ENCODE data around the gene PIEZO1. TPM values are rescaled to one million over a fixed set of nuclear protein-coding genes. Genes with fewer than 3 reads are reported as not detected.
A peak's percentile ranks its signal among the peaks of the same experiment; 100 is the strongest.
"Not testable (repeated sequence)": the region's sequence is repeated elsewhere in the genome, so short reads cannot be mapped to it uniquely, and the experiment has no call there.

PIEZO1 gene
- polyA plus RNA-seq, 1 donor = 92.9 TPM

DNA sequence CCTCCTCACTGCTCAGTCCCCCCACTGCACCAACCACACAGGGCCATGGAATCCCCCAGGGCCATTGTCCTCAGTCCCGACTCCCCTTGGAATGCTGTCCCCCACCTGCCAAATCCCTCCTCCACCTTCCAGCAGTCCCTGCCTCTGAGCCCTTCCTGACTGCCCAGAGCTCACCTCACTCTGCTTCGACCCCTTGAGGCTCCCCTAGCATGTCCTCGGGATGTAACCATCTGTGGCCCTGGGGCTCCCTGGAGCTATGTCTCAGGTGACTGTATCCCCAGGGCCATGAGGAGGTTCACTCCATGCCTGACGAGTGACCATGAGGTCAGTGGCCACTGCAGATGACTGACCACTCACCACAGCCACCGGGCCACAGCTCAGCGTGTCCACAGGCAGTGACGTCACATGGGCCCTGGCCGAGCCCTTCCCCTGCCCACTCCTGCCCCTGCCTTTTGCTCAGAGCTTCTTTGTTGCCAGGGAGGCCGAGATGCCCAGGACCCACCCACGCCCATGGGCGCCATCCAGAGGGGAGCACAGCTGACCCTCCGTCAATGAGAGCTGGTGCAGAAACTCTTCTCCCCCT lies 7.7 kb upstream of the PIEZO1 start:
- H3K27me3 ChIP-seq (ENCODE audit: control insufficient read depth, insufficient read depth, low read length) = no peaks in the 10 kb centered on the region
- no peak overlapping the region for H3K27ac ChIP-seq (ENCODE audit: low read length)
- WGBS (ENCODE audit: insufficient coverage, low lambda C conversion rate) = no CpG with 5 or more reads among the region's 12 CpGs
- no peaks in the 10 kb centered on the region for H3K9me3 ChIP-seq (ENCODE audit: control insufficient read depth, low read depth, low read length)
- DNase-seq = no peak
- no peak overlapping the region for H3K4me3 ChIP-seq (ENCODE audit: low read length)
- no peaks in the 10 kb centered on the region for H3K36me3 ChIP-seq (ENCODE audit: control insufficient read depth, insufficient read depth, low read length)
- peaks cover 14% of the 10 kb centered on the region for H3K4me1 ChIP-seq (ENCODE audit: control insufficient read depth, insufficient read depth, low read length)

DNA sequence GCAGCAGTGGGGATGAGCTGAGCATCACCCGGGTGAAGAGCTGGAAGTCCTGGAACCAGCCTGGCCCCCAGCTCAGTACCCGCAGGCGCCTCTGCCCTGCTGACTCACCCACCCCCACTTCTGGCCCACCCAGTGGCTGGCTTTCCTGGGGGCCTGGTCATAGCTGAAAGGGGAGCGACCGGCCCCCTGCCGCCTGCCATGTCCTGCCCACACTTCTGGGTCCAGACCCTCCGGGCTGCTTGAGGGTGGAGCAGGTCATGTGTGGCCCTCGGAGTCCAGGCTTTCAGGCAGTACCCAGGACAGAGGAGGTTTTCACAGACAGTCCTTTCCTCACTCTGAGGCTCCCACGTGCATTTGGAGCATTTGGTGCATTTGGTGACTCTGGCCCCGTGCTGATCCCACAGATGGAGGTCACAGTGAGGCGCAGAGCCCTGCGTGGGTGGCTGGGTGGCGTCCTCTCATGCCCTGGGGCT lies 7.1 kb upstream of the PIEZO1 start:
- Histone ChIP-seq H3K9me3 (ENCODE audit: control insufficient read depth, low read depth, low read length) (no peaks in the 10 kb centered on the region), H3K4me3 (ENCODE audit: low read length) (no peak overlapping the region), H3K27me3 (ENCODE audit: control insufficient read depth, insufficient read depth, low read length) (no peaks in the 10 kb centered on the region), H3K36me3 (ENCODE audit: control insufficient read depth, insufficient read depth, low read length) (no peaks in the 10 kb centered on the region), H3K27ac (ENCODE audit: low read length) (no peak overlapping the region), H3K4me1 (ENCODE audit: control insufficient read depth, insufficient read depth, low read length) (peaks cover 18% of the 10 kb centered on the region)
- DNase-seq = no peak
- WGBS (ENCODE audit: insufficient coverage, low lambda C conversion rate) = no CpG with 5 or more reads among the region's 13 CpGs

- no peak overlapping the region for H3K27ac ChIP-seq (ENCODE audit: low read length)
- no CpG with 5 or more reads among the region's 24 CpGs for WGBS (ENCODE audit: insufficient coverage, low lambda C conversion rate)
- no peak for DNase-seq
These were observed 5.5 kb upstream of the PIEZO1 start for GRCh38 chr16:88790312-88791211.

DNA sequence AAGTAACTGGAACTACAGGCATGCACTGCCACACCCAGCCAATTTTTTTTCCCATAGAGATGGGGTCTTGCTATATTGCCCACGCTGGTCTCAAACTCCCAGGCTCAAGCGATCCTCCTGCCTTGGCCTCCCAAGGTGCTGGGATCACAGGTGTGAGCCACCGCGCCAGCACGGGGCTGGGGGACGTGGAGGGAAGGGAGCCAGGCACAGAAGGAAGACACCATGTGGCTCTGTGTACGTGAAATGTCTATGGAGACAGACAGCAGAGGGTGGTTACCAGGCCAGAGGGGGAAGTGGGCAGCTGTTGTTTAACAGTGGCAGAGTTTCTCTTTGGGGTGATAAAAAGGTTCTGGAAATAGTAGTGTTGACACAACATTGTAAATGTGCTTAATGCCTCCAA lies 4.6 kb upstream of the PIEZO1 start:
- no peaks in the 10 kb centered on the region for H3K36me3 ChIP-seq (ENCODE audit: control insufficient read depth, insufficient read depth, low read length)
- WGBS (ENCODE audit: insufficient coverage, low lambda C conversion rate) = 80% methylated on average over 1 of the region's 7 CpGs
- H3K4me1 ChIP-seq (ENCODE audit: control insufficient read depth, insufficient read depth, low read length) = peaks cover 18% of the 10 kb centered on the region
- H3K27me3 ChIP-seq (ENCODE audit: control insufficient read depth, insufficient read depth, low read length) = no peaks in the 10 kb centered on the region
- no peak overlapping the region for H3K4me3 ChIP-seq (ENCODE audit: low read length)
- no peak overlapping the region for H3K27ac ChIP-seq (ENCODE audit: low read length)
- H3K9me3 ChIP-seq (ENCODE audit: control insufficient read depth, low read depth, low read length) = no peaks in the 10 kb centered on the region
- no peak for DNase-seq

More at GRCh38 chr16:88790312-88791211, 5.5 kb upstream of the PIEZO1 start:
- no peaks in the 10 kb centered on the region for H3K27me3 ChIP-seq (ENCODE audit: control insufficient read depth, insufficient read depth, low read length)
- H3K36me3 ChIP-seq (ENCODE audit: control insufficient read depth, insufficient read depth, low read length) = no peaks in the 10 kb centered on the region
- no peaks in the 10 kb centered on the region for H3K9me3 ChIP-seq (ENCODE audit: control insufficient read depth, low read depth, low read length)
- H3K4me1 ChIP-seq (ENCODE audit: control insufficient read depth, insufficient read depth, low read length) = peaks cover 18% of the 10 kb centered on the region
- no peak overlapping the region for H3K4me3 ChIP-seq (ENCODE audit: low read length)

DNA sequence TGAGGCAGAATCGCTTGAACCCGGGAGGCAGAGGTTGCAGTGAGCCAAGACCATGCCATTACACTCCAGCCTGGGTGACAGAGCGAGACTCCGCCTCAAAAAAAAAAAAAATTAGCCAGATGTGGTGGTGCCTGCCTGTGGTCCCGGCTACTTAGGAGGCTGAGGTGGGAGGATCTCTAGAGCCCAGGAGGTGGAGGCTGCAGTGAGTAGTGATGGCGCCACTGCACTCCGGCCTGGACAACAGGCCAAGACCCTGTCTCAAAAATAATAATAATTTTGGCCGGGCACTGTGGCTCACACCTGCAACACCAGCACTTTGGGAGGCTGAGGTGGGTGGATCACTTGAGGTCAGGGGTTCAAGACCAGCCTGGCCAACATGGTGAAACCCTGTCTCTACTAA lies 3.7 kb upstream of the PIEZO1 start:
- H3K27me3 ChIP-seq (ENCODE audit: control insufficient read depth, insufficient read depth, low read length); H3K27ac ChIP-seq (ENCODE audit: low read length): not testable (repeated sequence)
- no CpG with 5 or more reads among the region's 8 CpGs for WGBS (ENCODE audit: insufficient coverage, low lambda C conversion rate)

DNA sequence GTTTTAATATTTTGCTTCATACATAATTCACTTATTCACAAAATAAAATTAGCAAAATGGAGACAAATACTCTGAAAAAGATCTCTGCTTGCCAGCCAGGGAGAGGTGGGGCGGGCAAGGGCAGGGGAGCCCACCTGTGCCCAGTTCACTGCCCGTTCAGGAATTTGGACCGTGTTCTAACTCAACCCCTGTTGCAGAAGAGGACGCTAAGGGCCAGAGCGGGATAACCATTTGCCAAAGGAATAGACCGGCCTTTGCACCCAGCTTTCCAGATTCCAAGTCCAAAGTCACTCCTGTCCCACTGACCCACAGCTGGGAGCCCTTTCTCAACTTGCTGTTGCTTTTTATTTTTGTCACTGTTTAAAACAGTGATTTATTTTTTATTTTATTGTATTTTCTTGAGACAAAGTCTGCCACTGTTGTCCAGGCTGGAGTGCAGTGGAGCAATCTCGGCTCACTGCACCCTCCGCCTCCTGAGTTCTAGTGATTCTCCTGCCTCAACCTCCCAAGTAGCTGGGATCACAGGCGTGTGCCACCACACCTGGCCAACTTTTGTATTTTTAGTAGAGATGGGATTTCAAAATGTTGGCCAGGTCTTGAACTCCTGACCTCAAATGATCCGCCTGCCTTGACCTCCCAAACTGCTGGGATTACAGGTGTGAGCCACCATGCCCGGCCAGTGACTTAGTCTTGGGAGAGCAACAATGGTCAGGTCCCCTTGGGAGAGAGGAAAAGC lies 2.7 kb upstream of the PIEZO1 start:
- WGBS (ENCODE audit: insufficient coverage, low lambda C conversion rate) = no CpG with 5 or more reads among the region's 11 CpGs

More for the DNA sequence above, 3.7 kb upstream of the PIEZO1 start:
- peaks cover 17% of the 10 kb centered on the region for H3K4me1 ChIP-seq (ENCODE audit: control insufficient read depth, insufficient read depth, low read length)
- not testable (repeated sequence) for H3K9me3 ChIP-seq (ENCODE audit: control insufficient read depth, low read depth, low read length); DNase-seq; H3K36me3 ChIP-seq (ENCODE audit: control insufficient read depth, insufficient read depth, low read length); H3K4me3 ChIP-seq (ENCODE audit: low read length)

GRCh38 chr16:88784856-88785105 lies 239 bp downstream of the PIEZO1 start:
- H3K36me3 ChIP-seq (ENCODE audit: control insufficient read depth, insufficient read depth, low read length) = no peaks in the 10 kb centered on the region
- H3K27ac ChIP-seq (ENCODE audit: low read length) = no peak overlapping the region
- no peak overlapping the region for H3K4me3 ChIP-seq (ENCODE audit: low read length)
- no peaks in the 10 kb centered on the region for H3K9me3 ChIP-seq (ENCODE audit: control insufficient read depth, low read depth, low read length)
- H3K27me3 ChIP-seq (ENCODE audit: control insufficient read depth, insufficient read depth, low read length) = no peaks in the 10 kb centered on the region
- peaks cover 44% of the 10 kb centered on the region for H3K4me1 ChIP-seq (ENCODE audit: control insufficient read depth, insufficient read depth, low read length)
- no peak for DNase-seq
- no CpG with 5 or more reads among the region's 32 CpGs for WGBS (ENCODE audit: insufficient coverage, low lambda C conversion rate)

More for the DNA sequence above, 2.7 kb upstream of the PIEZO1 start:
- DNase-seq = peak in 1 of 2 donors; percentile 63
- H3K36me3 ChIP-seq (ENCODE audit: control insufficient read depth, insufficient read depth, low read length) = no peaks in the 10 kb centered on the region
- no peak overlapping the region for H3K27ac ChIP-seq (ENCODE audit: low read length)
- no peak overlapping the region for H3K4me3 ChIP-seq (ENCODE audit: low read length)
- H3K4me1 ChIP-seq (ENCODE audit: control insufficient read depth, insufficient read depth, low read length) = peaks cover 17% of the 10 kb centered on the region
- H3K9me3 ChIP-seq (ENCODE audit: control insufficient read depth, low read depth, low read length) = no peaks in the 10 kb centered on the region
- no peaks in the 10 kb centered on the region for H3K27me3 ChIP-seq (ENCODE audit: control insufficient read depth, insufficient read depth, low read length)

GRCh38 chr16:88784074-88784855 lies 755 bp downstream of the PIEZO1 start:
- H3K27ac ChIP-seq (ENCODE audit: low read length) = peak overlapping the region; percentile 49
- H3K36me3 ChIP-seq (ENCODE audit: control insufficient read depth, insufficient read depth, low read length) = no peaks in the 10 kb centered on the region
- H3K9me3 ChIP-seq (ENCODE audit: control insufficient read depth, low read depth, low read length) = no peaks in the 10 kb centered on the region
- H3K4me3 ChIP-seq (ENCODE audit: low read length) = peak overlapping the region; percentile 52
- DNase-seq = peak in 1 of 2 donors; percentile 76
- H3K27me3 ChIP-seq (ENCODE audit: control insufficient read depth, insufficient read depth, low read length) = no peaks in the 10 kb centered on the region
- H3K4me1 ChIP-seq (ENCODE audit: control insufficient read depth, insufficient read depth, low read length) = peaks cover 49% of the 10 kb centered on the region
- no CpG with 5 or more reads among the region's 74 CpGs for WGBS (ENCODE audit: insufficient coverage, low lambda C conversion rate)

- H3K27me3 ChIP-seq (ENCODE audit: control insufficient read depth, insufficient read depth, low read length) = no peaks in the 10 kb centered on the region
- H3K27ac ChIP-seq (ENCODE audit: low read length) = peak overlapping the region; percentile 49
- whole genome bisulfite sequencing (ENCODE audit: insufficient coverage, low lambda C conversion rate) = no CpG with 5 or more reads among the region's 27 CpGs
- peak overlapping the region; percentile 52 for H3K4me3 ChIP-seq (ENCODE audit: low read length)
- no peak for DNase-seq
- H3K36me3 ChIP-seq (ENCODE audit: control insufficient read depth, insufficient read depth, low read length) = no peaks in the 10 kb centered on the region
- peaks cover 50% of the 10 kb centered on the region for H3K4me1 ChIP-seq (ENCODE audit: control insufficient read depth, insufficient read depth, low read length)
- H3K9me3 ChIP-seq (ENCODE audit: control insufficient read depth, low read depth, low read length) = peaks cover 3% of the 10 kb centered on the region
These were observed 1.5 kb downstream of the PIEZO1 start for GRCh38 chr16:88783391-88784073.
